ENCODE measurements around the gene C17orf50.
A peak's percentile ranks its signal among the peaks of the same experiment; 100 is the strongest.

The C17orf50 gene

GRCh38 chr17:35728551-35728950, 32.1 kb upstream of the C17orf50 start:
- H3K9me3 ChIP-seq (ENCODE audit: insufficient read depth, low read length) = no peaks in the 10 kb centered on the region
- peaks cover 35% of the 10 kb centered on the region for H3K36me3 ChIP-seq (ENCODE audit: insufficient read depth, insufficient read length, low read length)
- H3K4me3 ChIP-seq (ENCODE audit: insufficient read length, low read depth) = no peak overlapping the region
- no peak for TF ChIP-seq ZNF274 (IDR thresholded peaks at IDR 0.05; ENCODE audit: low read depth, low read length)
- TF ChIP-seq YY1 (IDR thresholded peaks at IDR 0.05; ENCODE audit: insufficient read depth, insufficient read length) = no peak
- no peak for TF ChIP-seq SUZ12 (IDR thresholded peaks at IDR 0.05; ENCODE audit: extremely low read depth, insufficient read depth, insufficient read length)
- H3K9ac ChIP-seq (ENCODE audit: insufficient read length, low read depth) = no peak overlapping the region
- peaks cover 20% of the 10 kb centered on the region for H3K4me1 ChIP-seq (ENCODE audit: insufficient read depth, insufficient read length)
- DNase-seq (ENCODE audit: low read depth, low spot score) = no peak
- no peaks in the 10 kb centered on the region for H3K27me3 ChIP-seq (ENCODE audit: insufficient read depth, insufficient read length)

DNA sequence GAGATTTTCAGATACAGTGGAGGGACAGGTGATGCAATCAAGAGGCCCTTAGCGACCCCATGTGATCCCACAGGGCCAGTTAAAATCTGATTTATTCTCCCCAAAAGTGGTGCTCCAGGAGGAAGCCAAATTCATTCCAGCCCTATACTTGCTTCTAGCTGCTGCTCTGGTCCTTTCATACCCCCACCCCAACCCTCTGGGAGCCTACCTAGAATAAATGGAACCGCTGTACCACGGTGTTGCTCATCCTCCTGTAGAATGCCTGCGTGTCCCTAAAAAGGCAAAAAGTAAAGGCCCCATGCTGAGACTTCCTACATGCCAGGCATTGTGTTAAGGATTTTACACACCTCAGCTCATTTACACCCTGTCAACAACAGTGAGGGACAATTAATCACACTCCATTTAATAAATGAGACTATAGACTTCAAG, 31.3 kb upstream of the C17orf50 start:
- Histone ChIP-seq H3K27me3 (ENCODE audit: insufficient read depth, insufficient read length) (no peaks in the 10 kb centered on the region), H3K9ac (ENCODE audit: insufficient read length, low read depth) (no peak overlapping the region), H3K36me3 (ENCODE audit: insufficient read depth, insufficient read length, low read length) (peaks cover 35% of the 10 kb centered on the region), H3K4me3 (ENCODE audit: insufficient read length, low read depth) (no peak overlapping the region), H3K4me1 (ENCODE audit: insufficient read depth, insufficient read length) (peaks cover 20% of the 10 kb centered on the region), H3K9me3 (ENCODE audit: insufficient read depth, low read length) (no peaks in the 10 kb centered on the region)
- TF ChIP-seq SUZ12 (IDR thresholded peaks at IDR 0.05; ENCODE audit: extremely low read depth, insufficient read depth, insufficient read length) = no peak
- TF ChIP-seq YY1 (IDR thresholded peaks at IDR 0.05; ENCODE audit: insufficient read depth, insufficient read length) = no peak
- no peak for TF ChIP-seq ZNF274 (IDR thresholded peaks at IDR 0.05; ENCODE audit: low read depth, low read length)
- no peak for DNase-seq (ENCODE audit: low read depth, low spot score)

DNA sequence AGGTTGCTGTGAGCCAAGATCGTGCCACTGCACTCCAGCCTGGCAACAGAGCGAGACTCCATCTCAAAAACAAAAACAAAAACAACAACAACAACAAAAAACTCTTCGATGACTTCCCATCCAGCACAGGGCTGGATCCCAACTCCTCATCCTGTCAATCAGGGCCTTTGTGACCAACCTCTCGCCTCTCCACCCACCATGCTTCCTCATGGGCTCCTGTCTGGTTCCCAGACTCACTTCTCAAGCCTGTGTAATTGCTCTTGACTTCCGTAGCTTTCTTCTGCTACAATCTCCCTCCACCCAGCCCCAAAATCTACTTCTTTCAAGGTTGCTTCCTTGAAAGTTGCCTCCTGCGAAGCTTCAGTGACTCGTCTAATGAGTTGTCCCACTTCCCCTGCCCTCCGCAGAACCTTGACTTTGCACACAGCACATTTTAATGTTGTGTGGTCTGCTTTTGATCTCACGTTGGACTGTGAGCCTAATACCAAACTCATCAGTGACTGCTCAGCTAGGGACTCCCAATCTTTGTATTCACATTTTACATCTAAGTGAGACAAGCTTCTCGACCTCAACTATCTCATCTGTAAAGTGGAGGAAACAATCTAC, 30.2 kb upstream of the C17orf50 start:
- Histone ChIP-seq H3K9me3 (ENCODE audit: insufficient read depth, low read length) (no peaks in the 10 kb centered on the region), H3K9ac (ENCODE audit: insufficient read length, low read depth) (no peak overlapping the region), H3K4me3 (ENCODE audit: insufficient read length, low read depth) (no peak overlapping the region), H3K4me1 (ENCODE audit: insufficient read depth, insufficient read length) (peaks cover 20% of the 10 kb centered on the region), H3K36me3 (ENCODE audit: insufficient read depth, insufficient read length, low read length) (peaks cover 31% of the 10 kb centered on the region), H3K27me3 (ENCODE audit: insufficient read depth, insufficient read length) (no peaks in the 10 kb centered on the region)
- TF ChIP-seq SUZ12 (IDR thresholded peaks at IDR 0.05; ENCODE audit: extremely low read depth, insufficient read depth, insufficient read length) (no peak), YY1 (IDR thresholded peaks at IDR 0.05; ENCODE audit: insufficient read depth, insufficient read length) (no peak), ZNF274 (IDR thresholded peaks at IDR 0.05; ENCODE audit: low read depth, low read length) (no peak)
- no peak for DNase-seq (ENCODE audit: low read depth, low spot score)

DNA sequence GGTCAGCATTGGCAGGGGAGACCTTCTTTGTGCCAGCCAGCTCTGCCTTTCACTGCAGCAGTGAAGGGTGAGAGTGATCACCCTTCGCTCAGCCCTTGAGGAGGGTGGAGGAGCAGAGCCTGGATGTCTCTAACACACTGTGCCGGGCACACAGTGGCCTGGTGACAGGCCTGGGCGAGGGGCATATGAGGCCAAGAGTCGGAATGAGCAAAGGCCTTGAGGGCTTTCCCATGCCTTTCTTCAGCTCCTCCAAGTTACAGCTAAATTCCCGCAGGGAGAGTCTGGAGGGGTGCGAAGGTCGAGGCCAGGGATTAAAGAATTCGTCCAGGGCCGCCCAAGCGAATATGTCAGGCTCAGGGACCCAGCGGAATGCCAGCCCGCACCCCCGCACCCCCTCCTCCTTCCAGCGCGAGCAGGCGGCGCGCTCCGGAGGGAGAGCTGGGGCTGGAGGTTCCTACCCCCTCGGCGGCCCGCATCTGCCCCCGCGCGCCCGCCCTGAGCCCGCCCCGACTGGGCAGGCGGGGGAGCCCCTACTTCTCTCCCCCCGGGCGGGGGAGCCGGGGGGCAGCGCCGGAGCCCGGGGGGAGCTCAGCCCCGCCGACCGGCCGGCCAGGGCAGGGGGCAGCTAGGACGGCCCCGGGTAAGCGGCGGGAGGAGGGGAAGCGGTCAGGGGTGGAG, 29.3 kb upstream of the C17orf50 start, which contains the start of gene RASL10B:
TSS of gene RASL10B (plus strand) at position 401 of the 678 bp plus-strand sequence. CDS start 3,546 bp downstream, outside the sequence.
- H3K27me3 ChIP-seq (ENCODE audit: insufficient read depth, insufficient read length) = no peaks in the 10 kb centered on the region
- peaks cover 33% of the 10 kb centered on the region for H3K36me3 ChIP-seq (ENCODE audit: insufficient read depth, insufficient read length, low read length)
- TF ChIP-seq YY1 (IDR thresholded peaks at IDR 0.05; ENCODE audit: insufficient read depth, insufficient read length) (no peak), ZNF274 (IDR thresholded peaks at IDR 0.05; ENCODE audit: low read depth, low read length) (no peak), SUZ12 (IDR thresholded peaks at IDR 0.05; ENCODE audit: extremely low read depth, insufficient read depth, insufficient read length) (no peak)
- peak within 1 kb of the TSS; percentile 74 for H3K4me3 ChIP-seq (ENCODE audit: insufficient read length, low read depth)
- peak within 1 kb of the TSS; percentile 85 for H3K9ac ChIP-seq (ENCODE audit: insufficient read length, low read depth)
- DNase-seq (ENCODE audit: low read depth, low spot score) = no peak
- no peaks in the 10 kb centered on the region for H3K9me3 ChIP-seq (ENCODE audit: insufficient read depth, low read length)
- peaks cover 15% of the 10 kb centered on the region for H3K4me1 ChIP-seq (ENCODE audit: insufficient read depth, insufficient read length)

DNA sequence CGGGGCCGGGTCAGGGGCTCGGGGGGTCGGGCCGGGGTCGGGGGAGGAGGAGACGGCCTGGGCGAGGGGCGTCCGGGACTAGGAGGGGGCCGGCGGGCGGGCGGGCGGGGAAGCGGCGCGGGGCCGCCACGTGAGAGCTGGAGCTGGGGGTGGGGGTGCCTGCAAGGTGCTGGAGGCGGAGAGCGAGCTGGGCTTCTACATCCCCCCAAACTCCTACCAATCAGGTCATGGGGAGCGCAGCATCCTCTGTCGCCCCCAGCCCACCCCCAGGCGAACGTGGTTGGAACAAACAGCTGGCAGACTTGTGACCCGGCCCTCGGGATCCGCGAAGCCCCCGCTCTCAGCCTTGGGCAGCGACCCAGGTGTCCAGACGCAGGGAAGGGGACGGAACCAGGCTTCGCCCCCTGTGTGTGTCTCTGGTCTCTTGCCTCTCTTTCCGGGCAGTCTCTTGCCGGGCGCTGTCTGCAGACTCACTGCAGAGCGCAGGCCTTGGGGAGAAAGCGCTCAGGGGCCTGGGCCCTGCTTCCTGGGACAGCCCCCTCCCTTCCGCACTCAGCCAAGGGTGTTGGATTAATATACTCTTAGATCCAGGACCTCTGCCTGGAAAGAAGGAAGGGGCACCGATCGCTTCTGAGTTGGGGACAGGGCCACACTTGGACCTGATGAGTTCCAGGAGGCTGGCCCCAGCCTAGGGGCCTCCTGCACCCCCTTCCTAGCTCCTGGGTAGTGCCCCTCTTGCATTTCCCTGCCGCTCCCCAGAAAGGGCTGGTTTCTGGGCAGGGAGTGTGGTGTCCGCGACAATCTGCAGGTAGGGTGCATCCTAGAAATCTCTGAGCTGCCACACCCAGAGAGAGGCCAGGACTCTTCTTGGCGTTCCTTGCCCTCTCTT, 28.5 kb upstream of the C17orf50 start:
- H3K9me3 ChIP-seq (ENCODE audit: insufficient read depth, low read length) = no peaks in the 10 kb centered on the region
- H3K4me3 ChIP-seq (ENCODE audit: insufficient read length, low read depth) = peak overlapping the region; percentile 74
- peaks cover 10% of the 10 kb centered on the region for H3K4me1 ChIP-seq (ENCODE audit: insufficient read depth, insufficient read length)
- peaks cover 35% of the 10 kb centered on the region for H3K36me3 ChIP-seq (ENCODE audit: insufficient read depth, insufficient read length, low read length)
- H3K27me3 ChIP-seq (ENCODE audit: insufficient read depth, insufficient read length) = no peaks in the 10 kb centered on the region
- H3K9ac ChIP-seq (ENCODE audit: insufficient read length, low read depth) = peak overlapping the region; percentile 85
- no peak for DNase-seq (ENCODE audit: low read depth, low spot score)
- TF ChIP-seq SUZ12 (IDR thresholded peaks at IDR 0.05; ENCODE audit: extremely low read depth, insufficient read depth, insufficient read length) = no peak

GRCh38 chr17:35732806-35733136, 27.9 kb upstream of the C17orf50 start:
- Histone ChIP-seq H3K36me3 (ENCODE audit: insufficient read depth, insufficient read length, low read length) (peaks cover 39% of the 10 kb centered on the region), H3K9ac (ENCODE audit: insufficient read length, low read depth) (no peak overlapping the region), H3K27me3 (ENCODE audit: insufficient read depth, insufficient read length) (no peaks in the 10 kb centered on the region), H3K4me1 (ENCODE audit: insufficient read depth, insufficient read length) (peaks cover 10% of the 10 kb centered on the region), H3K9me3 (ENCODE audit: insufficient read depth, low read length) (no peaks in the 10 kb centered on the region), H3K4me3 (ENCODE audit: insufficient read length, low read depth) (peak overlapping the region; percentile 74)
- DNase-seq (ENCODE audit: low read depth, low spot score) = no peak
- TF ChIP-seq SUZ12 (IDR thresholded peaks at IDR 0.05; ENCODE audit: extremely low read depth, insufficient read depth, insufficient read length) (no peak), YY1 (IDR thresholded peaks at IDR 0.05; ENCODE audit: insufficient read depth, insufficient read length) (no peak), ZNF274 (IDR thresholded peaks at IDR 0.05; ENCODE audit: low read depth, low read length) (no peak)

GRCh38 chr17:35733366-35733765, 27.3 kb upstream of the C17orf50 start:
- Histone ChIP-seq H3K9me3 (ENCODE audit: insufficient read depth, low read length) (no peaks in the 10 kb centered on the region), H3K4me3 (ENCODE audit: insufficient read length, low read depth) (no peak overlapping the region), H3K4me1 (ENCODE audit: insufficient read depth, insufficient read length) (peaks cover 10% of the 10 kb centered on the region), H3K36me3 (ENCODE audit: insufficient read depth, insufficient read length, low read length) (peaks cover 39% of the 10 kb centered on the region), H3K27me3 (ENCODE audit: insufficient read depth, insufficient read length) (no peaks in the 10 kb centered on the region), H3K9ac (ENCODE audit: insufficient read length, low read depth) (no peak overlapping the region)
- no peak for DNase-seq (ENCODE audit: low read depth, low spot score)
- TF ChIP-seq YY1 (IDR thresholded peaks at IDR 0.05; ENCODE audit: insufficient read depth, insufficient read length) = no peak
- TF ChIP-seq ZNF274 (IDR thresholded peaks at IDR 0.05; ENCODE audit: low read depth, low read length) = no peak
- TF ChIP-seq SUZ12 (IDR thresholded peaks at IDR 0.05; ENCODE audit: extremely low read depth, insufficient read depth, insufficient read length) = no peak
